A673 (cell line): ENCODE measurements around the gene TCIRG1.

ENCODE experiments used
- CTCF ChIP-seq: fragments of 300-800, 200-600 bp; sonication (generic); conservative IDR thresholded peaks from 2 replicates; pipeline ENCODE4 v1.5.1; 2017; ENCODE audit warnings: low read depth, mild to moderate bottlenecking, antibody characterized with exemption, low read length, moderate library complexity, mixed read lengths
- EZH2 ChIP-seq: fragments of 200-600 bp; sonication (generic); IDR thresholded peaks from 2 replicates; pipeline ENCODE4 v1.6.1; 2017; ENCODE audit warnings: borderline replicate concordance, low read depth, mild to moderate bottlenecking, mixed read lengths, antibody characterized with exemption, low read length; ENCODE audit not compliant: poor library complexity, severe bottlenecking

DNA sequence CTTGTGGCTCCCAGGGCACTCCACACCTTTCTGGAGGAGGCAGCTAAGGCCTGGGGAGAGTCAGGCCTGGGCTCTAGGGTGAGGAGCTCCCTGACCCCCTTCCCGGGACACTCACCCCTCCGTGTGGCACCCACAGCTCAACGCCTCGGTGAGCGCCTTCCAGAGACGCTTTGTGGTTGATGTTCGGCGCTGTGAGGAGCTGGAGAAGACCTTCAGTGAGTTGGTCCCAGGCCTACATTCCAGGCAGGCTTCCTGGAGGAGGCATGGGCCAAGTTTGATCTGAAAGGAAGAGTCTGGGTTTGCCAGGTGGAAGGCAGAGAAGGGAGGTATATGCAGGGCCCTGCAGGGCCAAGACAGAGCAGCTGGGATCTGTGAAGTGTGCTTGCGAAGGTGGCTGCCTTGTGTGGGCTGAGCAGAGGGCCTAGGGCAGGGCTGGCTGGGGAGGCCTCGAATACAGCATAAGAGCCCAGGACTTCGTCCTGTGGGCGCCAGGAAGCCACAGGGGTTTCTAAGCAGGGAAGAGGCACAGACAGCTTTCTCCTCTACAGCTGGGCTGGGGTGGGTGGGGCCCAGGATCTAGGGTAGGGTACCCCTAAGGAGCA is 2.9 kb downstream of the TCIRG1 start:
- TF ChIP-seq CTCF: no peak
- no peak for TF ChIP-seq EZH2
